ENCODE results near the gene SNX19.
"Not testable (repeated sequence)": the region's sequence is repeated elsewhere in the genome, so short reads cannot be mapped to it uniquely, and the experiment has no call there.

Gene SNX19

GRCh38 chr11:130872513-130872912 is 43.8 kb downstream of the SNX19 start:
- no peak for FAIRE-seq

DNA sequence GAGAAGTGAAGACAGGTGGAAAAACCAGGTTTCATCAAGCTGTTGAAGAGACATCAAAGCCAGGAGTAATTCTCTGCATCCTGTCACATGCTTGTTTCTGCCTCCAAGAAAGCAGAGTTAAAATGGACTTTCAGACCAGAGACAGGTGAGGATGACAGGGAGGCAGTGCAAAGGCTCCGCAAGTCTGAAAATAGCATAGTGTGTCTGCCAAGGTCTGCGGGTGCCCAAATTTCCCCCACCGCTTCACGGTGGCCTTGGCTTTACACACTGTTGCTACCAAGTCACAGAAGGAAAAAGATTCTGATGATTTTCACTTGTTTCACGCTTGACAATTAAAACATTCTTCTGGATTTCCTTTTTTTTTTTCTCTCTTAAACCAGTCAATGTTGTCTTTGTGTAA is 44.2 kb downstream of the SNX19 start:
- no peak for FAIRE-seq

DNA sequence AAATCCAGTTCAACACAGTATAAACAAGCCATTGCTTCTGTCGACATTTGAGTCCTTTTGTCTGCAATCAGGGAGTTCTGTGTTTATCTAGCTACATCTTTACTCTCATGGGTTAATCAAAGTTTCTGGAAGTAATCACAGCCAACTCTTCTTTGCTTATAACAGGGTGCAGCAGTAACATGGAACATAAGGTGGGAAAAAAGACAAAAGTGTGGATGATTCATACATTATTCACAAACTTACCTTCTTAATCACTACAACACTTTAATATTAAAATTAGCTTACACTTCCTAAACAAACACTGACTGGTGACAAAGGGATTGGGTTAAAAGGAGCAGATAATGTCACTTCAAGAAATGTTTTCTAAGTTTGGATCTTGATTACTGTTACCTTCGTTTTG is 44.7 kb downstream of the SNX19 start:
- FAIRE-seq = no peak

DNA sequence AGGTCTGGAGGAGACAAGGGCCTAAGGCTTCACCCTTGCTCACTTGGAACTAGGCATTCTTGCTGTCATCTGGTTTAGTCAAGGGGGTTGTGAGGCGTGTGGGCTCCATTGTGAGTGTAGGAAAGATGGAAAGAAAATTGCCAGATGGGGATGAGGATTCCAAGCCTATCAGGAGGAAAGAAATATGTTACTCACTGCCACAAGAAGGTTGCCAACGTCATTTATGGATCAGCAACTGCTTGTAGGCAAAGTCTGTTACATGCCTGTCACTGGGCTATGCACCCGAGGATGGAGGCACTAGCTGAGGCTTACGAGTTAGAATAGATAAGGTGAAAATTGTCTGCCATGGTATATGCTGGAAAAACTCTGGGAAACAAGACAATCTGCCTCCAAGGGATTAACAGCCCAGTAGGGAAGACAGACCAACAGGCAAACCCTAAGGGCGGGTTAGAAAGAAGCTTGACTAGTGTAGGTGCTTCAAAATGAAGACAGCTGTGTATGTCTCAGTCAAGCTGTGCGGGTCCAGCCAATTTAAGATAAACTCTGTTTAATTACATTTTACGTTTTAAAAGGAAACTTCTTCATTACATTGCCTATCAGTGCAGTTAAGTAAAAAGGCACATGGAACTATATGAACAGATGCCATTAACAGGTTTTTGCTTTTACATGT is 47.4 kb downstream of the SNX19 start:
- no peak for FAIRE-seq

DNA sequence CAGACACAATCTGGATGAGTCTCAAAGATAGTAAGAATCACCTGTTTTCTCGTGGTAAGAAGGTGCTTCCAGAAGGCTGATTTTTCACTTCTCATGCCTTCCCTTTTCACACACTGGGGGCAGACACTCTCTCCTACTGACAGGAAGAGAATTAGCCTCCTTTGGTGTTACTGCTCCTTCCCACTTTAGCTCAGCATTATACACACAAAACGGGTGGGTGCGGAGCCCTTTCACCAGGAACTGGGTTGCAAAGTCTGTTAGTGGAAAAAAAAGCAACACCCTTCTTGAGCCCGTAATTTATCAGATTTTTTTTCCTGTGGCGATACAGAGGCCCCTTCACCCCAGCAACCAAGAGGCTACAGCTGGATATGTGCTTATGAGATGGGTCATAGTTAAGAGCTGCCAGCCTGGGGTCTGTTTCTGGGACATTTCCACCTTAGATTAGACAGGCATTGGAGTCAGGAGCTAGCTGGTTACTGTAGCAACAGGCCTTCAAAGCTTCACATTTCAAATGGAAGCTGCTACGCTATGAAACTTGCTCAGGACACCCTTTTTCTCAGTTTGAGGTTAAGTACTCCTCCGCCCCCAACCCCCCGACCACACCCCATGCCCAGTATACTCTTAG is 48.1 kb downstream of the SNX19 start:
- FAIRE-seq = no peak

DNA sequence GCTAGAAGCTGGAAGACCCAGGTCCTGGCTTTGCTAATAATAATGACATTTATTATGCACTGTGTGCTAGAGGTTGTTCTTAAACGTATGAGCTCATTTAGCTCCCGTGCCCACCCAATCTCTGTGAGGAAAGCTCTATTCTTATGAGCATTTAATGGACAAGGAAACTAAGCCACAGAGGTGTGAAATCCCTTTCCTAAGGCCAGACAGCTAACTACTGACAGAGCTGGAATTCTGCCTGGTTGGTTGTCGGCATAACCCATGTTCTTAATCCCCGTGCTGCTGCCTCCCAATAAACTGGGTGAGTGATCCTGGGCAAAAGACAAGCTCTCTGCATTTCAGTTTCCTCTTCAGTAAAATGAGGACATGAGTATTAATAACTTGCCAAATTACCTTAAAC is 49.4 kb downstream of the SNX19 start:
- no peak for FAIRE-seq

GRCh38 chr11:130865774-130866114 is 50.5 kb downstream of the SNX19 start:
- FAIRE-seq = no peak

GRCh38 chr11:130865091-130865773 is 51.0 kb downstream of the SNX19 start:
- FAIRE-seq = no peak

DNA sequence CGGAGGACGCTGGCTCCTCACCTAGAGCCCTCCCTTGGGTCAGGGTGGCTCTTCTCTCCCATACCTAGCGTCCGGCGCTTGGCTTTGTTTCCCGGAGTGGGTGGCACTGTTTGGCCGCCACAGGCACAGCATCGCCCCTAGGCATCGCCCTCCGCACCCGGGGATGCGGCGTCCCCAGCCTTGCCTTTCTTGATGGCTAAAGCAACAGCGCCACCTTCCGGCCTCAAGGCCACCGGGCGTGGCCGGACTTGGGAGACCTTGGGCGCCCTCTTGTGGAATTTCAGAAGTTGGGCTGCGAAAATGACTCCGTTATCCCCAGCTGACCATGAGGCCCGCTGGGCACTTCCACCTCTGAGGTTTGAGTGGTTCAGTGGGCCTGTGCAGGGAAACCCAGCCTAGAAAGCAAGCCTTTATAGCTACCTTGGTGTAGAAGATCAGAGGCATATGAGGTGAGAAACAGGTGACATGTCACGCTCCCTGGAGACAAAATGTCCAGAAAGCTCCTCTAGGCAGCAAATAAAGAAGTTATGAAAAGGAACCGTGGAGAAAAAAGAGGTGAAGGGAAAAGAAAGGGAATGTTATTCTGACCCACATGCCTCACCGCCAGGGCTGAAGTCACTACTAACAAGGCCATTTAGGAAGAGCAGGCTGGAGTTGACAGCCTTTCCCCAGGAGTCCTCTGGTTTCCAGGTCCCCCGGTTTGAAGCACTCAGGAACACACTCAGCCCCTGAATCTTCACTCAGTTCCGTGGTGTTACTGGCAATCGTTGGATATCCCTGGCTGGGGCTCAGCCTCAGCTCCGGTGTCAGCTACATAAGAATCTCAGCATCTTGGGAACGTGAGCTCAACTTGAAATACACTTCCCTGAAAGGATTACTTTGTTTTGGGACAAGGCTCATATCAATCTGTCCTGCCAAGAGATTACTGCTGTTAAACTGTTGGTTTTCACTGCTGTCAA is 54.1 kb downstream of the SNX19 start:
- peak; percentile 40 for FAIRE-seq

DNA sequence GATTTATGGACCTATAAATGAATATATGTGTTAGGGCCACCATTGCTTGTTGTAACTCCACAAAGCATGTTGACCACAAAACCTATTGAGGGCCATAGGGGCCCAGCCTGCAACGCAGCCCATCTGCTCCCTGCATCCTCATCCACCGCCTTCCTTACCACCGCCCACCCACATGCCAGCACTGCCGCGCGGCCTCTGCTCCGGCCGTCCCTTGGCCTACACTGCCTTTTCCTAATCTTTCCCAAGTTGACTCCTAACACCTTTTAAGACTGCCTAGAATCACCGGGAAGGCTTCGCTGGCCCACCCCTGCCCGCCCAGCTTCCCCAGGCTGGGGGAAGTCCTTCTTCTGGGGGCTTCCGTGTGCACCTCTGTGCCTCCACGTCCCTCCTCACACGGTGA is 55.0 kb downstream of the SNX19 start:
- no peak for FAIRE-seq

DNA sequence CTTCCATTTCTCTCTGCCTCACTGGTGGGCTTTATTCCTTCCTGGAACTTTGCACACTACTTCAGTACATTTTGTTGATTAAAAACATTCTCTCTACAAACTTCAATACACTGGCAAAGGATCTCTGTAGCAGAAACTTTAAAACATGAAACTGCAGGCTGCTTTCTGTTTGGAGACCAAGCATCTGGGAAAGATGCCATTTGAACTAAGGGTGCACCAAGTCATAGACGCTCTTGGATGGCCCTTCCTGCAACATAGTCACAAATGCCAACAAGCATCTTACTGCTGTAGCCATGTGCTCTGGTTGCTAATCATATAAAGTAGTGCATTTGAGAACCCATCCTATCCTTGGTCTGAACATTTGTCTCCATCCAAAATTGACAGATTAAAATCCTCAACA is 56.4 kb downstream of the SNX19 start:
- FAIRE-seq = no peak

DNA sequence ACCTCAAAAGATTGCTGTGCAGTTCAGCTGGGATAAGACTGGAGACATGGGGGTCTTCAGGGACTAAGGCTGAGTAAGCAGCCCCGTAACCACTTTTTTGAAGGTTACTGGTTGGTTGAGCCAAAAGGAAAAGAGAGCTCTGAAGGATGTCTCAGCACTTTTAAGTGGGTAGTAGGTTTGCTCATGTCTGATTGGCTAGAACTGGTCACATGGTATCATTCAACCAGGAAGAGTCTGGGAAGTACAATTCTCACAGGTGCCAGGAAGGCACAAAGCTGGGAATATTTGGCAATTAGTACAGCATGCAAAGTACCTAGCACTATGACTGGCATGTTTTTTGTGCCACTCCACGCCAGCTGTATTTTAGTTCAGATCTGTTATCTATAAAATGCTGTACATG is 58.1 kb downstream of the SNX19 start:
- FAIRE-seq = no peak

DNA sequence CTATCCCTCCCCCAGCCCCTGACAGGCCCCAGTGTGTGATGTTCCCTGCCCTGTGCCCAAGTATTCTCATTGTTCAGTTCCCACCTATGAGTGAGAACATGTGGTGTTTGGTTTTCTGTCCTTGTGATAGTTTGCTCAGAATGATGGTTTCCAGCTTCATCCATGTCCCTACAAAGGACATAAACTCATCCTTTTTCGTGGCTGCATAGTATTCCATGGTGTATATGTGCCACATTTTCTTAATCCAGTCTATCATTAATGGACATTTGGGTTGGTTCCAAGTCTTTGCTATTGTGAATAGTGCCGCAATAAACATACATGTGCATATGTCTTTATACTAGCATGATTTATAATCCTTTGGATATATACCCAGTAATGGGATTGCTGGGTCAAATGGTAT is 60.6 kb downstream of the SNX19 start:
- FAIRE-seq = not testable (repeated sequence)

- no peak for FAIRE-seq
Measured at GRCh38 chr11:130854483-130854882, 61.8 kb downstream of the SNX19 start.

- FAIRE-seq = no peak
Measured at GRCh38 chr11:130852589-130852988, 63.7 kb downstream of the SNX19 start.

GRCh38 chr11:130850185-130850944 is 65.9 kb downstream of the SNX19 start:
- FAIRE-seq = no peak

DNA sequence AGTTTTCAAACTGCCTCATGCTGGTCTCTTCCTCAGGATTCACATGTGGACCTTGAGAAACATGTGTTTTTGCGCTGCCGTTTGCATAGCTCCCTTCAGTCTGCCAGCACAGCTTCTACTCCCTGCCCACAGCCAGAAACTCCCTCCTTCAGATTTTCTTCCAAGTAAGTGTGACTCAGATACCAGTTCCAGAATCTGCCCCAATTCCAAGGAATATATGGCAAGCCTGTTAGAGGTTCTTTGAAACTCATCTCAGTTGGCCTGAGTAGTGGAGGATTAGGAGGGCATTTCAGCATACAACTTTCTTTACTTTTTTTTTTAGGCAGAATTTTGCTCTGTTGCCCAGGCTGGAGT is 67.1 kb downstream of the SNX19 start:
- no peak for FAIRE-seq

DNA sequence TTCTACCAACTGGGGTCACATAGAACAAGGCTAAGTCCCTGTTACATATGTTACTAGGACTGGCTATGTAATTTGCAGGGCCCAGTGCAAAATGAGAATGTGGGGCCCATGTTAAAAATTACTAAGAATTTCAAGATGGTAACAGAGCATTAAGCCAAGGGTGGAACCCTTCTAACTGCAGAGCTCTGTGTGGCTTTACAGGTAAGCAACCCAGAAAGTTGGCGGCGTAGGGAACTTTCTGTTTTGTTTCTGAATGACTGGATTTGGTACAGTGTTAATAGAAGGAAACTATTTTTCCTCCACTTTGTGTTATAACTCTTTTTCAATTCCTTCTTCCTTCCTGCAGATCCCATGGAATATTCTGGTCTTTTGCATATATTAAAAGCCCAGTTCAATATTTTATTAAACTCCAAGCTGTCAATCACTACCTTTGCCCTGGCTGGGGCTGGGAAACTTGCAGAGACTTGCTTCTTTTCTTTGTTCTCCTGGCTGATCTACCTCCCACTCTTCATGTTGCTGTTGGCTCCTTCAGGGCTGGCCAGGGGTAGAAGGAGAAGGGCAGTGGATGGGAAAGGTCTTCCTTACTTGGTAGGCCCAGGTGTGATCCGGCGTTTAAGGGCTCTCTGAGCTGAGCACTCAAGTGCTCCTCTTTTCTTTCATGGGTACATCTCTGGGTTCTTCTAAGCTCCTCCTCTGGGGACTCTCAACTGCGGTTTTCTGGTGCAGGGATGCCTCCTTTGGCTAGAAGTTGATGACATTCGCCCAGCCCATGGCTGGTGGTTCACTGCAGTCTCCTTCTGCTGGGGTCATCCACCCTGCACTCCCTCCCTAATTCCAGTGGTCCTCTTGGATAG is 67.7 kb downstream of the SNX19 start:
- FAIRE-seq = no peak

GRCh38 chr11:130847517-130847916 is 68.8 kb downstream of the SNX19 start:
- no peak for FAIRE-seq

DNA sequence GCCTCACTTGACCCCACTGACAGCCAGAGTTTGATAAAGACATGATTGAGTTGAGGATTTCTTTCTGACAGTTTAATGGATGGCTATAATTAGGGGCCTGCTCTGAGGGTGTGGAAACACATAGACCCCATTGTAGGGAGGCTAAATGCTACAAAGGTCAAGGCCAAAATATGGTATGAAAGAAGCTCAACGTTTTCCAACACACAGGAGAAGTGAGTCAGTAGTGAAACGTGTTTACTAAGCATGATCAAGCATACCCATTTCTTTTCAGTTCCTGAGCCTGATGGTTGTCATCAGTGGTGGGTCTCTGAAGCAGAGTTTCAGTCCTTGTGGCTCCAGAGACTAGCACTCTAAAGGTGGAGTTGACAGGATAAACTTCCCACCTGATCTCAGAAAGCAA is 69.7 kb downstream of the SNX19 start:
- no peak for FAIRE-seq

- FAIRE-seq = no peak
Measured at GRCh38 chr11:130842001-130842400, 74.3 kb downstream of the SNX19 start.

DNA sequence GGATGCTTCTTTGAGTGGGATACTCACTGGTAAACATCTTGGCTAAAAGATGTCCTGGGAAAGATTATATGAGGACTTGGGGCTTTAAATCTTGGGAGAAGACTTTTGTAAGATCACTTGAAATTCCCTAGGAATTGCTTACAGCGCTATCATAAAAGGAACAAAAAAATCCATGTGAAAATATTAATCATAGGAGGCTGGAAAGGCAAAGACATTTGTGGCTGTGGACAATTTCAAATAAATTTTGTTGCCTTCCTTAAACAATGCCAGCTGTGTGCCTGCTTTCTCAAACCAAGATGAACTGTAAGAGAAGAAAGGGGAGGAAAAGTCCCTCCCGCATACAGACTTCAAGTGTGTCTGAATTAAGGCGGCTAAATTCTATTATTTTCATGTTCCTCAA is 75.6 kb downstream of the SNX19 start:
- FAIRE-seq = no peak

All from TTC549 (cell line).